ENCODE data around the gene TMEM245. TPM values are rescaled to one million over a fixed set of nuclear protein-coding genes. Genes with fewer than 3 reads are reported as not detected.

Gene TMEM245
- total and polyA plus RNA-seq, 2 experiments from 2014 or later: 20.8 to 30.2 TPM

GRCh38 chr9:109113892-109114609 is 5.7 kb downstream of the TMEM245 start:
- H2AFZ ChIP-seq: no peak overlapping the region
- H3K9me2 ChIP-seq (ENCODE audit: insufficient read depth): no peaks in the 10 kb centered on the region
- no peak overlapping the region for H3K27ac ChIP-seq
- H3K4me3 ChIP-seq: no peak overlapping the region
- H3K9ac ChIP-seq: no peak overlapping the region
- no peak overlapping the region for H3K4me2 ChIP-seq (ENCODE audit: unreplicated experiment)
- DNase-seq: no peak
- no peaks in the 10 kb centered on the region for H3K27me3 ChIP-seq (replicated peaks; ENCODE audit: insufficient read depth)
- in situ Hi-C loops (cut with MboI): no loop called here
- peaks cover 43% of the 10 kb centered on the region for H3K4me1 ChIP-seq (ENCODE audit: insufficient read depth)
- 90% methylated on average over 12 of the region's 12 CpGs for WGBS, 2 experiments (ENCODE audit: low coverage in 1 of 2, low lambda C conversion rate in 2 of 2, missing lambda C conversion rate in 2 of 2)
- H3K9me3 ChIP-seq (ENCODE audit: low read depth): no peaks in the 10 kb centered on the region
- no peak for TF ChIP-seq EZH2phosphoT487 (IDR thresholded peaks at IDR 0.05; ENCODE audit: insufficient read depth, low read depth)
- TF ChIP-seq EZH2 (IDR thresholded peaks at IDR 0.05; ENCODE audit: insufficient read depth, poor library complexity, severe bottlenecking): no peak
- peaks cover 17% of the 10 kb centered on the region; the same call in 1 of the 2 replicates for H4K20me1 ChIP-seq (ENCODE audit: insufficient read depth)
- H3K79me2 ChIP-seq (ENCODE audit: insufficient read depth): peaks cover 96% of the 10 kb centered on the region
- H3K36me3 ChIP-seq (ENCODE audit: low read depth): no peaks in the 10 kb centered on the region
- peaks cover 22% of the 10 kb centered on the region for H3F3A ChIP-seq (ENCODE audit: insufficient read depth)

GRCh38 chr9:109113254-109113653 is 6.5 kb downstream of the TMEM245 start:
- H2AFZ ChIP-seq: no peak overlapping the region
- in situ Hi-C loops (cut with MboI): no loop called here
- no peak overlapping the region for H3K4me3 ChIP-seq
- H3K9me2 ChIP-seq (ENCODE audit: insufficient read depth): no peaks in the 10 kb centered on the region
- H3K9ac ChIP-seq: no peak overlapping the region
- no peak overlapping the region for H3K4me2 ChIP-seq (ENCODE audit: unreplicated experiment)
- H3K27me3 ChIP-seq (replicated peaks; ENCODE audit: insufficient read depth): no peaks in the 10 kb centered on the region
- peaks cover 46% of the 10 kb centered on the region for H3K4me1 ChIP-seq (ENCODE audit: insufficient read depth)
- TF ChIP-seq EZH2phosphoT487 (IDR thresholded peaks at IDR 0.05; ENCODE audit: insufficient read depth, low read depth) (no peak), EZH2 (IDR thresholded peaks at IDR 0.05; ENCODE audit: insufficient read depth, poor library complexity, severe bottlenecking) (no peak)
- no peaks in the 10 kb centered on the region for H3K9me3 ChIP-seq (ENCODE audit: low read depth)
- no peaks in the 10 kb centered on the region for H3K36me3 ChIP-seq (ENCODE audit: low read depth)
- no peak for DNase-seq
- peaks cover 96% of the 10 kb centered on the region for H3K79me2 ChIP-seq (ENCODE audit: insufficient read depth)
- no peak overlapping the region for H3K27ac ChIP-seq
- peaks cover 23% of the 10 kb centered on the region for H3F3A ChIP-seq (ENCODE audit: insufficient read depth)
- WGBS, 2 experiments (ENCODE audit: low coverage in 1 of 2, low lambda C conversion rate in 2 of 2, missing lambda C conversion rate in 2 of 2): 61 to 70% methylated on average over 3 of the region's 3 CpGs
- H4K20me1 ChIP-seq (ENCODE audit: insufficient read depth): peaks cover 13% of the 10 kb centered on the region; the same call in 1 of the 2 replicates

- no peaks in the 10 kb centered on the region for H3K36me3 ChIP-seq (ENCODE audit: low read depth)
- H3K4me3 ChIP-seq: peak overlapping the region; percentile 61
- H3K79me2 ChIP-seq (ENCODE audit: insufficient read depth): peaks cover 92% of the 10 kb centered on the region
- H3K9me2 ChIP-seq (ENCODE audit: insufficient read depth): no peaks in the 10 kb centered on the region
- H3K4me2 ChIP-seq (ENCODE audit: unreplicated experiment): peak overlapping the region; percentile 78
- H3K27me3 ChIP-seq (replicated peaks; ENCODE audit: insufficient read depth): no peaks in the 10 kb centered on the region
- peaks cover 42% of the 10 kb centered on the region for H3F3A ChIP-seq (ENCODE audit: insufficient read depth)
- no peak for TF ChIP-seq EZH2phosphoT487 (IDR thresholded peaks at IDR 0.05; ENCODE audit: insufficient read depth, low read depth)
- no peak for TF ChIP-seq EZH2 (IDR thresholded peaks at IDR 0.05; ENCODE audit: insufficient read depth, poor library complexity, severe bottlenecking)
- H3K27ac ChIP-seq: peak overlapping the region; percentile 74
- peak; percentile 86 for DNase-seq
- peaks cover 6% of the 10 kb centered on the region; the same call in 1 of the 2 replicates for H4K20me1 ChIP-seq (ENCODE audit: insufficient read depth)
- no peaks in the 10 kb centered on the region for H3K9me3 ChIP-seq (ENCODE audit: low read depth)
- H3K4me1 ChIP-seq (ENCODE audit: insufficient read depth): peaks cover 52% of the 10 kb centered on the region
- peak overlapping the region; percentile 40 for H3K9ac ChIP-seq
- H2AFZ ChIP-seq: peak overlapping the region; percentile 31
- in situ Hi-C loops (cut with MboI): no loop called here
- WGBS, 2 experiments (ENCODE audit: low coverage in 1 of 2, low lambda C conversion rate in 2 of 2, missing lambda C conversion rate in 2 of 2): 3 to 7% methylated on average over 5 of the region's 5 CpGs
Observed at GRCh38 chr9:109110329-109111021, 9.3 kb downstream of the TMEM245 start.

GRCh38 chr9:109109967-109110328 is 9.8 kb downstream of the TMEM245 start:
- H2AFZ ChIP-seq: peak overlapping the region; percentile 31; the same call in 1 of the 2 replicates
- H3F3A ChIP-seq (ENCODE audit: insufficient read depth): peaks cover 42% of the 10 kb centered on the region
- H4K20me1 ChIP-seq (ENCODE audit: insufficient read depth): peaks cover 6% of the 10 kb centered on the region; the same call in 1 of the 2 replicates
- H3K9me3 ChIP-seq (ENCODE audit: low read depth): no peaks in the 10 kb centered on the region
- H3K27ac ChIP-seq: peak overlapping the region; percentile 74
- H3K9me2 ChIP-seq (ENCODE audit: insufficient read depth): no peaks in the 10 kb centered on the region
- peak overlapping the region; percentile 78 for H3K4me2 ChIP-seq (ENCODE audit: unreplicated experiment)
- no peak for DNase-seq
- TF ChIP-seq EZH2phosphoT487 (IDR thresholded peaks at IDR 0.05; ENCODE audit: insufficient read depth, low read depth): no peak
- TF ChIP-seq EZH2 (IDR thresholded peaks at IDR 0.05; ENCODE audit: insufficient read depth, poor library complexity, severe bottlenecking): no peak
- in situ Hi-C loops (cut with MboI): no loop called here
- no peaks in the 10 kb centered on the region for H3K27me3 ChIP-seq (replicated peaks; ENCODE audit: insufficient read depth)
- H3K4me1 ChIP-seq (ENCODE audit: insufficient read depth): peaks cover 52% of the 10 kb centered on the region
- no peaks in the 10 kb centered on the region for H3K36me3 ChIP-seq (ENCODE audit: low read depth)
- peak overlapping the region; percentile 61 for H3K4me3 ChIP-seq
- peaks cover 92% of the 10 kb centered on the region for H3K79me2 ChIP-seq (ENCODE audit: insufficient read depth)
- H3K9ac ChIP-seq: peak overlapping the region; percentile 40

All from GM23248 (cell line).